GM12892 (cell line): Measurements from ENCODE around the gene LMBRD2.

ENCODE experiments used
- POLR2A ChIP-seq: IDR thresholded peaks from 2 replicates; pipeline ENCODE4 v1.6.1; 2011; ENCODE audit warnings: low read depth, low read length, control low read depth
- TAF1 ChIP-seq: IDR thresholded peaks from 2 replicates; pipeline ENCODE4 v1.6.1; 2011; ENCODE audit warnings: low read depth, mild to moderate bottlenecking, control low read depth, low read length, borderline replicate concordance

DNA sequence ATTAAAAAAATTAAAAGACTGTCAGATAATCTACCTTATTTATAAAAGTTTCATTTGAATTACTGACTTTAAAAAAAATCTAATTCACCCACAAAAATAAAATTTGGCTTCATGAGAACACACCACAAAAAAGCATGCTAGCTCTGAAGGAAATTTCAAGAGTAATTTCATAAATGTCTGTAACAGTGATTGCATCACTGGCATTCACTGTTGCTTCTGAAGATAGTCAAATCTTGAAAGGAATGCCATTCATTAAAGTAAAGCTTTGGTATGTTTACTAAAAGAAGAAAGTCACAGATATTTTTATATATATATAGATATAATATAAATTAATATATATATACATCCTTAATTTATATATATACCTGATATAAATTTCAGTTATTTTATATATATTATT, 46.6 kb upstream of the LMBRD2 start:
- TF ChIP-seq POLR2A (no peak), TAF1 (no peak)
